WTC11 (cell line): Measurements from ENCODE around the gene MEN1. TPM values are rescaled to one million over a fixed set of nuclear protein-coding genes. Genes with fewer than 3 reads are reported as not detected.

Source experiments
- ATAC-seq: fragments of 200-7000 bp; cut with Tn5 transposase; 2 replicates; pipeline ENCODE4 v1.10.0; 2021; ENCODE audit warnings: mild to moderate bottlenecking, moderate library complexity
- CTCF ChIA-PET: fragments of 300-600 bp; sonication (Branson Sonifier 250); formaldehyde crosslinking; loops from one replicate; lab custom pipeline; 2021; ENCODE audit warnings: antibody characterized with exemption; lab: Charles Lee
- POLR2A ChIA-PET: fragments of 350-600 bp; sonication (Branson Sonifier 250); formaldehyde crosslinking; loops from one replicate; lab custom pipeline; 2021; ENCODE audit warnings: antibody characterized with exemption; lab: Charles Lee
- DNase-seq: peaks from one replicate; pipeline ENCODE4 v3.0.0; 2021; ENCODE audit warnings: low spot score
- H3K27ac Mint-ChIP-seq: 2 replicates; pipeline ENCODE4 v1.8.0; 2021; ENCODE audit warnings: mixed read lengths
- H3K27me3 Mint-ChIP-seq: 2 replicates; pipeline ENCODE4 v1.8.0; 2021; ENCODE audit warnings: low read depth, mild to moderate bottlenecking, moderate library complexity, mixed read lengths
- H3K36me3 Mint-ChIP-seq: 2 replicates; pipeline ENCODE4 v1.8.0; 2021; ENCODE audit warnings: mixed read lengths
- H3K4me1 Mint-ChIP-seq: 2 replicates; pipeline ENCODE4 v1.8.0; 2022; ENCODE audit warnings: mixed read lengths
- H3K4me3 Mint-ChIP-seq: 2 replicates; pipeline ENCODE4 v1.8.0; 2021; ENCODE audit warnings: mild to moderate bottlenecking, moderate library complexity, mixed read lengths
- H3K9me3 Mint-ChIP-seq: 2 replicates; pipeline ENCODE4 v1.8.0; 2021; ENCODE audit warnings: mixed read lengths
- CREB1 ChIP-seq: sonication (generic); formaldehyde crosslinking; IDR thresholded peaks from 2 replicates; pipeline ENCODE4 v1.8.0; 2023; ENCODE audit warnings: mild to moderate bottlenecking, missing genetic modification reagents
- CREM ChIP-seq: sonication (generic); formaldehyde crosslinking; IDR thresholded peaks from 2 replicates; pipeline ENCODE4 v1.8.1; 2022; ENCODE audit warnings: mild to moderate bottlenecking, missing genetic modification reagents, moderate library complexity
- ELF4 ChIP-seq: sonication (generic); formaldehyde crosslinking; IDR thresholded peaks from 2 replicates; pipeline ENCODE4 v1.8.1; 2022; ENCODE audit warnings: low read depth, mild to moderate bottlenecking, moderate library complexity, missing genetic modification reagents
- EMX1 ChIP-seq: fragments of 250-450 bp; sonication (Bioruptor Pico); IDR thresholded peaks from 2 replicates; pipeline ENCODE4 v1.8.0; 2021; ENCODE audit warnings: mild to moderate bottlenecking
- ESRRA ChIP-seq: sonication (generic); formaldehyde crosslinking; IDR thresholded peaks from 2 replicates; pipeline ENCODE4 v1.8.1; 2022; ENCODE audit warnings: mild to moderate bottlenecking, missing genetic modification reagents, borderline replicate concordance
- GTF2I ChIP-seq: fragments of 250-450 bp; sonication (Bioruptor Pico); conservative IDR thresholded peaks from 2 replicates; pipeline ENCODE4 v1.4.0; 2021; ENCODE audit warnings: mild to moderate bottlenecking
- HMGA2 ChIP-seq: fragments of 250-450 bp; sonication (Bioruptor Pico); IDR thresholded peaks from 2 replicates; pipeline ENCODE4 v1.4.0; 2021; ENCODE audit warnings: mild to moderate bottlenecking, moderate library complexity
- NR2C2 ChIP-seq: sonication (generic); formaldehyde crosslinking; IDR thresholded peaks from 2 replicates; pipeline ENCODE4 v1.8.0; 2022; ENCODE audit warnings: mild to moderate bottlenecking, missing genetic modification reagents
- TEAD1 ChIP-seq: sonication (generic); formaldehyde crosslinking; IDR thresholded peaks from 2 replicates; pipeline ENCODE4 v1.8.0; 2022; ENCODE audit warnings: mild to moderate bottlenecking, missing genetic modification reagents
- ZNF121 ChIP-seq: sonication (generic); formaldehyde crosslinking; IDR thresholded peaks from 2 replicates; pipeline ENCODE4 v1.8.0; 2023; ENCODE audit warnings: missing genetic modification reagents
- ZNF317 ChIP-seq: sonication (generic); formaldehyde crosslinking; IDR thresholded peaks from 2 replicates; pipeline ENCODE4 v1.8.1; 2023; ENCODE audit warnings: low read depth, mild to moderate bottlenecking, moderate library complexity, missing genetic modification reagents, borderline replicate concordance
- ZNF671 ChIP-seq: fragments of 250-450 bp; sonication (Bioruptor Pico); IDR thresholded peaks from 2 replicates; pipeline ENCODE4 v1.8.0; 2021; ENCODE audit warnings: mild to moderate bottlenecking
- total RNA-seq: library from RNA; stranded (reverse); gene quantifications from 3 replicates; pipeline ENCODE4 v1.2.3, GENCODE V29; 2021
- TF ChIP-seq, protein P1 (sequence below): sonication (generic); formaldehyde crosslinking; IDR thresholded peaks from 2 replicates; pipeline ENCODE4 v1.8.0; 2022; ENCODE audit warnings: mild to moderate bottlenecking, missing genetic modification reagents
- TF ChIP-seq, protein P2 (sequence below): sonication (generic); formaldehyde crosslinking; conservative IDR thresholded peaks from 2 replicates; pipeline ENCODE4 v1.8.1; 2023; ENCODE audit warnings: mild to moderate bottlenecking, low read depth, missing genetic modification reagents, moderate library complexity
- TF ChIP-seq, protein P3 (sequence below): sonication (generic); formaldehyde crosslinking; IDR thresholded peaks from 2 replicates; pipeline ENCODE4 v1.8.1; 2023; ENCODE audit warnings: mild to moderate bottlenecking, missing genetic modification reagents
- TF ChIP-seq, protein P4 (sequence below): sonication (generic); formaldehyde crosslinking; IDR thresholded peaks from 2 replicates; pipeline ENCODE4 v1.8.1; 2023; ENCODE audit warnings: mild to moderate bottlenecking, missing genetic modification reagents, moderate library complexity
- TF ChIP-seq, protein P5 (sequence below): fragments of 250-450 bp; sonication (Bioruptor Pico); IDR thresholded peaks from 2 replicates; pipeline ENCODE4 v1.9.0; 2021; ENCODE audit warnings: mild to moderate bottlenecking, borderline replicate concordance
- TF ChIP-seq, protein P6 (sequence below): fragments of 250-450 bp; sonication (Bioruptor Pico); IDR thresholded peaks from 2 replicates; pipeline ENCODE4 v1.8.0; 2021; ENCODE audit warnings: mild to moderate bottlenecking

MEN1 gene
- total RNA-seq, 1 experiment from 2014 or later = 47.1 TPM

DNA sequence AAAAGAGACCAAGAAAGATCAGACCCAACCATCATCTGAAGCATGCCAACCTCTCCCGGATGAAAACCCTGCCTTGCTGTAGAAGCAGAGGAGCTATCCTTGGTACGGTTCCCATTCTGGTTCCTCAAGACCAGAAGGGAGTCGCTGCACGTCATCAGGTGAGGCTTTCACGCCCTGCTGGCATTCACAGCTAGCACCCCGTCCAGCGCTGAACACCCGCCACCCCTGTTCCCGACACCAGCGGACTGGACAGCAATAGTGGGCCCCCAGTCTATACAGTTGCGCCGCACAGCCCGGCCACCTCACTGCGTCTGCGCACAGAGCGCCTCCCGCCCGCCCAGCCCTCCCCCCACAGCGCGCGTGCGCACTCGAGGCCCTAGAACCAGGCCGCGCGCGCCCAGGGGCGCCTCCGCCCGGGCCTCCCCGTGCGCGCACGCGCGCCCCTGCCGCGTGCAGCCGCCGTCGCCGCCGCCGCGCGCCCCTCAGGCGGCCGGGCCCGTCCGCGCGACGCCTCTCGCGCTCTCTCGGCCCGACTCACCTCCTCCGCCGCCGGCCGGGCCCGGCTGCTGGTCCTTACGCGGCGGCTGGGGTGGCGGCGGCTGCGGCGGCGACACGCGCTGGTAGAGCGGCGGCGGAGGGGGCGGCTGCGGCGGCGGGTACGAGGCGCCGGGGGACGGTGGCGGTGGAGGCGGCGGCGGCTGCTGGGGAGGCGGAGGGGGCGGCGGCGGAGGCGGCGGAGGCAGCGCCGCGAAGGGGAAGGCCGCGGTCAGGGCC lies 32.7 kb downstream of the MEN1 start:
- Mint-ChIP-seq H3K27me3 (no peaks in the 10 kb centered on the region), H3K4me3 (peak overlapping the region; percentile 79), H3K27ac (peak overlapping the region; percentile 59), H3K9me3 (no peaks in the 10 kb centered on the region), H3K36me3 (peaks cover 47% of the 10 kb centered on the region), H3K4me1 (peaks cover 32% of the 10 kb centered on the region)
- ATAC-seq (no peak), DNase-seq (peak; percentile 64)
- CTCF ChIA-PET = interaction anchor here (1.8 kb wide), 1 partner anchor 35 kb away, joined by 16 read pairs; no protein-coding TSS in a partner anchor
- TF ChIP-seq, protein P1, sequence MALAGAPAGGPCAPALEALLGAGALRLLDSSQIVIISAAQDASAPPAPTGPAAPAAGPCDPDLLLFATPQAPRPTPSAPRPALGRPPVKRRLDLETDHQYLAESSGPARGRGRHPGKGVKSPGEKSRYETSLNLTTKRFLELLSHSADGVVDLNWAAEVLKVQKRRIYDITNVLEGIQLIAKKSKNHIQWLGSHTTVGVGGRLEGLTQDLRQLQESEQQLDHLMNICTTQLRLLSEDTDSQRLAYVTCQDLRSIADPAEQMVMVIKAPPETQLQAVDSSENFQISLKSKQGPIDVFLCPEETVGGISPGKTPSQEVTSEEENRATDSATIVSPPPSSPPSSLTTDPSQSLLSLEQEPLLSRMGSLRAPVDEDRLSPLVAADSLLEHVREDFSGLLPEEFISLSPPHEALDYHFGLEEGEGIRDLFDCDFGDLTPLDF (CRISPR knock-in tag) = no peak
- TF ChIP-seq CREM (CRISPR knock-in tag) = 0 out of 2 replicates have a peak, but pooled peaks have one; percentile 47
- TF ChIP-seq TEAD1 (CRISPR knock-in tag) = no peak
- no peak for TF ChIP-seq NR2C2
- POLR2A ChIA-PET = interaction anchor here (2.3 kb wide), 1 partner anchor 16 kb away, joined by 45 read pairs; the partner anchor contains the start of gene PYGM

DNA sequence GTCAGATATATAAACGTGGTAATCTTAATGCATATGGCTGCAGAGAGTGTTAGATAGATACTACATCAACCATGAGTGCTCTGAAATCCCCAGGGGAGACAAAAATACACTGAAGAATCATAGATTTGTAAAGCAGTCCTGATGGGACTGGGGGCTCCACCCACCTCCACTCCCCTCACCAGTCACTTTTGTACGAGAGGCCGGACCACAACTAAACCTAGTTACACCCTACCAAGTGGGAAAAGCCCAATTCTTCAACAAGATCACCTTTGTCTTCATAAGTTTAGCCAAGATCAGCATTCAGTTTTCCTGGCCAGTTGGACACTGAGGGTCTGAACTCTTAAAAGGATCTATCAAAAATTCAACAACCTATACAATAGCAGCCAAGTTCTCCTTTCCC lies 33.5 kb downstream of the MEN1 start:
- H3K4me1 Mint-ChIP-seq = peaks cover 29% of the 10 kb centered on the region
- peak overlapping the region; percentile 59 for H3K27ac Mint-ChIP-seq
- ChIA-PET CTCF (interaction anchor here (0.7 kb wide), 1 partner anchor 33 kb away, joined by 3 read pairs; the partner anchor contains the start of gene RASGRP2), POLR2A (interaction anchor here (2.3 kb wide), 1 partner anchor 15 kb away, joined by 45 read pairs; the partner anchor contains the start of gene PYGM)
- ATAC-seq (no peak), DNase-seq (no peak)
- H3K36me3 Mint-ChIP-seq = peaks cover 55% of the 10 kb centered on the region
- no peak for TF ChIP-seq ZNF317 (CRISPR knock-in tag)
- TF ChIP-seq, protein P2, sequence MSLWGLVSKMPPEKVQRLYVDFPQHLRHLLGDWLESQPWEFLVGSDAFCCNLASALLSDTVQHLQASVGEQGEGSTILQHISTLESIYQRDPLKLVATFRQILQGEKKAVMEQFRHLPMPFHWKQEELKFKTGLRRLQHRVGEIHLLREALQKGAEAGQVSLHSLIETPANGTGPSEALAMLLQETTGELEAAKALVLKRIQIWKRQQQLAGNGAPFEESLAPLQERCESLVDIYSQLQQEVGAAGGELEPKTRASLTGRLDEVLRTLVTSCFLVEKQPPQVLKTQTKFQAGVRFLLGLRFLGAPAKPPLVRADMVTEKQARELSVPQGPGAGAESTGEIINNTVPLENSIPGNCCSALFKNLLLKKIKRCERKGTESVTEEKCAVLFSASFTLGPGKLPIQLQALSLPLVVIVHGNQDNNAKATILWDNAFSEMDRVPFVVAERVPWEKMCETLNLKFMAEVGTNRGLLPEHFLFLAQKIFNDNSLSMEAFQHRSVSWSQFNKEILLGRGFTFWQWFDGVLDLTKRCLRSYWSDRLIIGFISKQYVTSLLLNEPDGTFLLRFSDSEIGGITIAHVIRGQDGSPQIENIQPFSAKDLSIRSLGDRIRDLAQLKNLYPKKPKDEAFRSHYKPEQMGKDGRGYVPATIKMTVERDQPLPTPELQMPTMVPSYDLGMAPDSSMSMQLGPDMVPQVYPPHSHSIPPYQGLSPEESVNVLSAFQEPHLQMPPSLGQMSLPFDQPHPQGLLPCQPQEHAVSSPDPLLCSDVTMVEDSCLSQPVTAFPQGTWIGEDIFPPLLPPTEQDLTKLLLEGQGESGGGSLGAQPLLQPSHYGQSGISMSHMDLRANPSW (CRISPR knock-in tag) = no peak
- H3K4me3 Mint-ChIP-seq = peak overlapping the region; percentile 79
- no peaks in the 10 kb centered on the region for H3K9me3 Mint-ChIP-seq
- no peaks in the 10 kb centered on the region for H3K27me3 Mint-ChIP-seq

DNA sequence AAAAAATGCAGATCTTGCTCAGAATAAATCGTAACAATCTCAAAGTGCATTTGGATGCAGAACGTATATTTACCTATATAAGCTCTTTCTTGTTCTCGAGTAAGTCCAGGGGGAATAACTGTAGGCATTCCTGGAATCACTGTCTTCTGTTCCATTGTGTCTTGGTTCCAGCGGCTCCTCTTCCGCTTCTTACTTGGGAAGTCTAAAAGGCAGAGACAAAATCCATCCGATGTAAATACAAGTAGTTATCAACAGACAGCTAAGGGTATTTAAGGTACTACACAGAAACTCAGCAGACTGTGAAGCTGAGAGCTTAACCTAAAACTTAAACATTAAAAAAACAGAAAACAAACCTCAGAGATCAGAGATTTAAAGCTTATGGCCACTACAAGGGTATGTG lies 33.9 kb downstream of the MEN1 start:
- no peak for DNase-seq
- peak overlapping the region; percentile 59 for H3K27ac Mint-ChIP-seq
- peaks cover 29% of the 10 kb centered on the region for H3K4me1 Mint-ChIP-seq
- ChIA-PET POLR2A (no interaction called here), CTCF (interaction anchor here (0.7 kb wide), 1 partner anchor 32 kb away, joined by 3 read pairs; the partner anchor contains the start of gene RASGRP2)
- H3K9me3 Mint-ChIP-seq = no peaks in the 10 kb centered on the region
- H3K27me3 Mint-ChIP-seq = no peaks in the 10 kb centered on the region
- peak overlapping the region; percentile 79 for H3K4me3 Mint-ChIP-seq
- no peak for ATAC-seq
- H3K36me3 Mint-ChIP-seq = peaks cover 59% of the 10 kb centered on the region
- no peak for TF ChIP-seq GTF2I (CRISPR knock-in tag)
- no peak for TF ChIP-seq HMGA2 (CRISPR knock-in tag)
- TF ChIP-seq ZNF121 (CRISPR knock-in tag) = no peak
- TF ChIP-seq, protein P3, sequence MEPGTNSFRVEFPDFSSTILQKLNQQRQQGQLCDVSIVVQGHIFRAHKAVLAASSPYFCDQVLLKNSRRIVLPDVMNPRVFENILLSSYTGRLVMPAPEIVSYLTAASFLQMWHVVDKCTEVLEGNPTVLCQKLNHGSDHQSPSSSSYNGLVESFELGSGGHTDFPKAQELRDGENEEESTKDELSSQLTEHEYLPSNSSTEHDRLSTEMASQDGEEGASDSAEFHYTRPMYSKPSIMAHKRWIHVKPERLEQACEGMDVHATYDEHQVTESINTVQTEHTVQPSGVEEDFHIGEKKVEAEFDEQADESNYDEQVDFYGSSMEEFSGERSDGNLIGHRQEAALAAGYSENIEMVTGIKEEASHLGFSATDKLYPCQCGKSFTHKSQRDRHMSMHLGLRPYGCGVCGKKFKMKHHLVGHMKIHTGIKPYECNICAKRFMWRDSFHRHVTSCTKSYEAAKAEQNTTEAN (CRISPR knock-in tag) = no peak
- TF ChIP-seq ESRRA (CRISPR knock-in tag) = no peak
- TF ChIP-seq, protein P4, sequence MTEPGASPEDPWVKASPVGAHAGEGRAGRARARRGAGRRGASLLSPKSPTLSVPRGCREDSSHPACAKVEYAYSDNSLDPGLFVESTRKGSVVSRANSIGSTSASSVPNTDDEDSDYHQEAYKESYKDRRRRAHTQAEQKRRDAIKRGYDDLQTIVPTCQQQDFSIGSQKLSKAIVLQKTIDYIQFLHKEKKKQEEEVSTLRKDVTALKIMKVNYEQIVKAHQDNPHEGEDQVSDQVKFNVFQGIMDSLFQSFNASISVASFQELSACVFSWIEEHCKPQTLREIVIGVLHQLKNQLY (CRISPR knock-in tag) = no peak
- TF ChIP-seq, protein P5, sequence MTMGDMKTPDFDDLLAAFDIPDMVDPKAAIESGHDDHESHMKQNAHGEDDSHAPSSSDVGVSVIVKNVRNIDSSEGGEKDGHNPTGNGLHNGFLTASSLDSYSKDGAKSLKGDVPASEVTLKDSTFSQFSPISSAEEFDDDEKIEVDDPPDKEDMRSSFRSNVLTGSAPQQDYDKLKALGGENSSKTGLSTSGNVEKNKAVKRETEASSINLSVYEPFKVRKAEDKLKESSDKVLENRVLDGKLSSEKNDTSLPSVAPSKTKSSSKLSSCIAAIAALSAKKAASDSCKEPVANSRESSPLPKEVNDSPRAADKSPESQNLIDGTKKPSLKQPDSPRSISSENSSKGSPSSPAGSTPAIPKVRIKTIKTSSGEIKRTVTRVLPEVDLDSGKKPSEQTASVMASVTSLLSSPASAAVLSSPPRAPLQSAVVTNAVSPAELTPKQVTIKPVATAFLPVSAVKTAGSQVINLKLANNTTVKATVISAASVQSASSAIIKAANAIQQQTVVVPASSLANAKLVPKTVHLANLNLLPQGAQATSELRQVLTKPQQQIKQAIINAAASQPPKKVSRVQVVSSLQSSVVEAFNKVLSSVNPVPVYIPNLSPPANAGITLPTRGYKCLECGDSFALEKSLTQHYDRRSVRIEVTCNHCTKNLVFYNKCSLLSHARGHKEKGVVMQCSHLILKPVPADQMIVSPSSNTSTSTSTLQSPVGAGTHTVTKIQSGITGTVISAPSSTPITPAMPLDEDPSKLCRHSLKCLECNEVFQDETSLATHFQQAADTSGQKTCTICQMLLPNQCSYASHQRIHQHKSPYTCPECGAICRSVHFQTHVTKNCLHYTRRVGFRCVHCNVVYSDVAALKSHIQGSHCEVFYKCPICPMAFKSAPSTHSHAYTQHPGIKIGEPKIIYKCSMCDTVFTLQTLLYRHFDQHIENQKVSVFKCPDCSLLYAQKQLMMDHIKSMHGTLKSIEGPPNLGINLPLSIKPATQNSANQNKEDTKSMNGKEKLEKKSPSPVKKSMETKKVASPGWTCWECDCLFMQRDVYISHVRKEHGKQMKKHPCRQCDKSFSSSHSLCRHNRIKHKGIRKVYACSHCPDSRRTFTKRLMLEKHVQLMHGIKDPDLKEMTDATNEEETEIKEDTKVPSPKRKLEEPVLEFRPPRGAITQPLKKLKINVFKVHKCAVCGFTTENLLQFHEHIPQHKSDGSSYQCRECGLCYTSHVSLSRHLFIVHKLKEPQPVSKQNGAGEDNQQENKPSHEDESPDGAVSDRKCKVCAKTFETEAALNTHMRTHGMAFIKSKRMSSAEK (CRISPR knock-in tag) = no peak
- no peak for TF ChIP-seq ELF4
- TF ChIP-seq EMX1 = no peak
- TF ChIP-seq ZNF671 = no peak
- TF ChIP-seq, protein P6, sequence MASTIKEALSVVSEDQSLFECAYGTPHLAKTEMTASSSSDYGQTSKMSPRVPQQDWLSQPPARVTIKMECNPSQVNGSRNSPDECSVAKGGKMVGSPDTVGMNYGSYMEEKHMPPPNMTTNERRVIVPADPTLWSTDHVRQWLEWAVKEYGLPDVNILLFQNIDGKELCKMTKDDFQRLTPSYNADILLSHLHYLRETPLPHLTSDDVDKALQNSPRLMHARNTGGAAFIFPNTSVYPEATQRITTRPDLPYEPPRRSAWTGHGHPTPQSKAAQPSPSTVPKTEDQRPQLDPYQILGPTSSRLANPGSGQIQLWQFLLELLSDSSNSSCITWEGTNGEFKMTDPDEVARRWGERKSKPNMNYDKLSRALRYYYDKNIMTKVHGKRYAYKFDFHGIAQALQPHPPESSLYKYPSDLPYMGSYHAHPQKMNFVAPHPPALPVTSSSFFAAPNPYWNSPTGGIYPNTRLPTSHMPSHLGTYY = no peak
- no peak for TF ChIP-seq CREB1
